Eye (tissue), 1 donor: ENCODE results near the gene ZNF496.
"Not testable (repeated sequence)": the region's sequence is repeated elsewhere in the genome, so short reads cannot be mapped to it uniquely, and the experiment has no call there.

Experiments used
- DNase-seq: peaks from one replicate; pipeline ENCODE4 v3.0.0-alpha.2; 2015

ZNF496 gene

GRCh38 chr1:247291161-247291560 lies 40.5 kb downstream of the ZNF496 start:
- no peak for DNase-seq

DNA sequence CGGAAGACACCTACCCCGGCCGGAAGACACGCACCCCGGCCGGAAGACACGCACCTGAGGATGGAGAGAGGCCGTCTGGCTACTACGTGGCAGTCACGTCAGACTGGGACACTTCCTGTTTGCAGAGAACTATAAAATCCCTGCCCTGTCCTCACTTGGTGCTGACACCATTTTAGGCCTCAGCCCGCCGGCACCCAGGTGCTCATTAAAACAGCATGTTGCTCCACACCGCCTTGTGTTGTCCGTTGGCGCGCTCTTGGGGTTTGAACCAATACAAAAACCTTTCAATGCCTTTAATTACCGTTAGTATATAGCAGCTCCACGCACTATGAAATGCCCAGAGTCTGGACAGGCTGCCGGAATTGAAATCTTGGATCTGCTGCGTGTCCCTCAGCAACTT lies 41.1 kb downstream of the ZNF496 start:
- no peak for DNase-seq

- DNase-seq, result not testable (repeated sequence)
These were observed 42.3 kb downstream of the ZNF496 start for GRCh38 chr1:247289274-247289892.

DNA sequence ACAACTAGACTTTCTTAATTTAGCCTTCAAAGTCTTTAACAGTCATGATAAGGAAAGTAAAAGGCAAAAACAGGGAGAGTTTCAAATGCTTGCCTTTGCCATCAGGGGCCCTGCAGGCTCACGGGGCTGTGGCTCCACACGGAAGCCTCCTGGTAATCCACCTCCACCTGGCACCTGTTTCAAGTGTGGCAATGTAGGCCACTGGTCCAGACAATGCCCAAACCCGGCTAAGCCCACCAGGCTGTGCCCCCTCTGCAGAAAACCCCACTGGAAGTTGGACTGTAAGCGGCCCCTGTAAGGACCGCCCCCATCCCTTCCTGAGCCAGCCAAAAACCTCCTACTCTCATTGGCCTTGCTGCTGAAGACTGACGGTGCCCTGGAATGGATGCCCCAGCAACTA lies 43.3 kb downstream of the ZNF496 start:
- no peak for DNase-seq

GRCh38 chr1:247287460-247287859 lies 44.2 kb downstream of the ZNF496 start:
- DNase-seq, result no peak

DNA sequence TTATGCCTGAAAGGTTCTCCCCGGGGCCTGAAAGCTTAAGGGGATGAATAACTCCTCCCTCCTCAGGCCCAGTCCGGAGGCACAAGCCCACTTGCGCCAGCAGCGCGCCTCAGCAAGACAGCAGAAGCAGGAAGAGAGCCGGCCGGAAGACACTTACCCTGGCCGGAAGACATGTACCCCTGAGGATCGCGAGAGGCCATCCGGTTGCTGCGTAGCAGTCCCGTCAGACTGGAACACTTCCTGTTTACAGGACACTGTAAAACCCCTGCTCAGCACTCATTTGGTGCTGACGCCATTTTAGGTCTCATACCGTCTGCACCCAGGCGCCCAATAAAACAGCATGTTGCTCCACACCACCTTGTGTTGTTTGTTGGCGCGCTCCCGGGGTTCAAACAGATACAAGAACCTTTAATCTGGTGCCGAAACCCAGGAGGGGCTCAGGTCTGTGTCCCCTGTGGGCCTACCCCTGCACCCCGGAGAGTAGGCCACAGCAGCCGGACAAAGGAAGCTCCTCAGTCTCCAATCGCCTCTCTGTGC lies 45.5 kb downstream of the ZNF496 start:
- DNase-seq, result no peak

GRCh38 chr1:247281001-247281574 lies 50.6 kb downstream of the ZNF496 start:
- no peak for DNase-seq

GRCh38 chr1:247277191-247277590 lies 54.5 kb downstream of the ZNF496 start:
- DNase-seq, result no peak

DNA sequence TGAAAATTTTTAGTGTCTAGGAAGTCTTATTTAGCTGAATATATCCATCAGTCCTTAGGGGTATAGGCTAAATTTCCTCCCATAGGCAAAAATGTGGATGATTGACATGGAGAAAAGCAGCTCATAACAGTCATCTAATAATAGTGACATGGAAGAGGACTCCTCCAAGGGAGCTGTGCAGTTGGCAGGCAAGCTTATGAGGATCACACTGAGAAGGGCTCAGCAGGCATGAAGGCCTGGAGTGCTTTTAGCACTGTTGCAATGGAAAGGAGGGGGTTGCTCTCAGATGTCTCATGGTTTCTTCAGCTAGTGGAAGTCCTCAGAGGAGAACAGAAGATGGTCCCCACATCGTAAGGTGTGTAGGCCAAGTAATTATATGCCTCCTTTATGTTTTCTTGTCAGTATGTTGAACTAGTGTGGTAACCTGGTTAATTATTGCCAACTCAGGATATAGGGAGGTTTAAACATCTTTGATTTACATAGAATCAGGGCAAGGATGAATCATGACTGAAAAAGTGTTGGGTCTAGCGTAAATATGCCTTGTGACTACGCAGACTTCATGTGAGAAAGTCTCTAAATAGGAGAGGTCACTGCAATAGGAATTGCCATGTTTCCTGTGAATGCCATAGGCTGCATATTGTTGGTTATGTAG lies 56.9 kb downstream of the ZNF496 start:
- peak; percentile 8 for DNase-seq

GRCh38 chr1:247273013-247273412 lies 58.7 kb downstream of the ZNF496 start:
- no peak for DNase-seq

GRCh38 chr1:247270003-247270402 lies 61.7 kb downstream of the ZNF496 start:
- DNase-seq, result no peak

GRCh38 chr1:247269133-247269532 lies 62.5 kb downstream of the ZNF496 start:
- no peak for DNase-seq

GRCh38 chr1:247268390-247269045 lies 63.1 kb downstream of the ZNF496 start:
- DNase-seq, result no peak

DNA sequence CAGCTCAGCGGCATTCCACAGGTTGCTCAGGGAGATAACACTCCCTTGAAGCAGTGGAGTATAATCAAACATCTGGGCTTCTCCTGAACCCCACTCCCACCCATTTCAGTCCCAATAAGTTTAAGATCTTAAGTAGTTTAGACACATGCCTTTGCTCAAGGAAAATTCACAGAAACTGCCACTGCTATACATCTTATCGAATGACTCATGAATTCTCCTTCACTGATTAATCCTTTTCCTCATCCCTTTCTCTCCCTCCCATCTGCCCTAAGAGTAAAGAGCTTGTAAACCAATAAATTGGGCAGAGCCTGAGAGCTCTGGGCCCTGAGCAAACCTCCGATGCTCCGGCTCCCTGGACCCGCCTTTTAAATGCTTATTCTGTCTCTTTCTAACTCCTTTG lies 65.6 kb downstream of the ZNF496 start:
- DNase-seq, result no peak

DNA sequence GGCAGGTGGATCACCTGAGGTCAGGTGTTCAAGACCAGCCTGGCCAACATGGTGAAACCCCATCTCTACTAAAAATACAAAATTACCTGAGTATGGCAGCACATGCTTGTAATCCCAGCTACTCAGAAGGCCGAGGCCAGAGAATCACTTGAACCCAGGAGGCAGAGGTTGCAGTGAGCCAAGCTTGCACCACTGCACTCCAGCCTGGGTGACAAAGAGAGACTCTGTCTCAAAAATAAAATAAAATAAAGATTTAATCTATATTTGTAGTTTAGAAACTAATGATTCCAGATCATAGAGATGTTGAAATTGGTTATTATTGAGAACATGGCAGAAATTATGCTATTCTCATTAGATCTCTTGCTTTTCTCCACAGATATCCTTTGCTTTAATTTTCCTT lies 75.9 kb downstream of the ZNF496 start, which contains the start of gene VN1R5:
Gene VN1R5, plus strand, starts transcription at position 301 of the 400 bp plus-strand sequence.
- not testable (repeated sequence) for DNase-seq

DNA sequence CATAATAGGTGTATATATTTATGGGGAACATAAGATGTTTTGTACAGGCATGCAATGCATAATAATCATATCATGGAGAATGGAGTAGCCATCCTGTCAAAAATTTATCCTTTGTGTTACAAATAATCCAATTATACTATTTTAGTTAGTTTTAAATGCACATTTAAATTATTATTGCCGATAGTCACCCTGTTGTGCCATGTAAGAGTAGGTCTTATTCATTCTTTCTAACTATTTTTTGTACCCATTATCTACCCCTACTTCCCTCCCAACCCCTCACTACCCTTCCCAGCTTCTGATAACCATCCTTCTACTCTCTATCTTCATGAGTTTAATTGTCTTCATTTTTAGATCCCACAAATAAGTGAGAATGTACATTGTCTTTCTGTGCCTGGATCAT lies 84.1 kb downstream of the ZNF496 start:
- no peak for DNase-seq
